ENCODE data around the gene NFYC.
"Not testable (repeated sequence)": the region's sequence is repeated elsewhere in the genome, so short reads cannot be mapped to it uniquely, and the experiment has no call there.

The NFYC gene

DNA sequence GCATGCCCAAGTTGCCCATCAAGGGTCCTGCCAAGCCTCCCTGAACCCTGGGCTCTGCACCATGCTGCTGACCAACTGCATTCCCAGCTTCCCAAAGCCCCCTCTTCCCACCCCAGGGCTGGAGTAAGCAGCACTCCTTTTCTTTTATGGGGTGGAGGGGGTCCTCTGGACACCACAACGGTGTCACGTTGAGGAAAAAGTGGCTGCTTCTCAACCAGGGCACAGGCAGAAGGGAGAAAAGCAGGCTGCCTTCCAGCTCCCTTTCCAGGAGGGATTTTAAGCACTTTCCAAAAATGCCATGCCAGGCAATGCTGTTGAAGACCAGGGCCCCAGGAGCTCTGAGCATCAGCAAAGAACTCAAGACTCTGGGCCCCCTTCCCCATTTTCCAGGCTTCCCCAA is 26.7 kb upstream of the NFYC start:
- DNase-seq (ENCODE audit: low read depth in 2 of 3, low spot score in 2 of 3): no peak

DNA sequence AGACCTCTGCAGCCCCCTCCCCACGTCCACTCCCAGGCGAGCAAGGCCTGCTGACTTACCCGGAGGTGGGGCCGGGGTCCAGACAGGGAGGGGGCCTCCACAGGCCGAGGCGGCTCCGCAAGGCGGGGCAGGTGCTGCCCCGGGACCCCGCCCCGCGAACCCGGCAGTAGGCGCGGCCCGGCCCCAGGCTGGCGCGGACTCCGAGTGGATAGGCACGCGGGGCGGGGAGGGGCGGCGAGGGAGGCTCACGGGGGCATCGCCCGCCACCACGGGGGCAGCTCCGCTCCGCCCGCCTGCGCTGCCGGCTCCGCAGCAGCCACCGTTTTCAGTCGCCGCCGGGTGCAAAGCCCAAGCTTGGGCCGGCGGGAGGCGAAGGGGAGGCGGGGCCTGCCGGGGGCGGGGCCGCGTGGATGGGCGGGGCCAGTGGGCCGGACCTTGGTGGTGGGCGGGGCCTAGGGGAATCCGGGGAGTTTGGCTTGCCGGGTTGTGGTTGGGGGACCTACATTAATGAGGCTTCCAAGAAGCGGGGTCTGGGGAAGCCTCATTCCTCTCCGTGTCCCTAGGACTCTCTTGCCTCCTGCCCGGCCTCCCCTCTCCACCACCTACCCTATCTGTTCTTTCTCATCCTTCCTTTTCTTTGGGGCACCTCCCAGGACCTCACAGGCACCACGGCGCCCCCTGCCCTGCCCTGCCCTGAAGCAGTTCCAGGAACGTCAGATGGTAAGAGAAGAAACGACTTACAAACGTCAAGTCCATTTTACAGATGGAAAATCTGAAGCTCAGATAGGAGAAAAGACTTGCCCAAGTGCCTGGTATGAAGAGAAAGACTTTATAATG is 26.0 kb upstream of the NFYC start, which contains the start of gene RIMS3:
Gene RIMS3, minus strand, starts transcription at position 348 of the 837 bp plus-strand sequence. CDS start 23,757 bp downstream, outside the sequence.
- DNase-seq (ENCODE audit: low read depth in 2 of 3, low spot score in 2 of 3): peak; percentile 66 to 87 (median 83)

DNA sequence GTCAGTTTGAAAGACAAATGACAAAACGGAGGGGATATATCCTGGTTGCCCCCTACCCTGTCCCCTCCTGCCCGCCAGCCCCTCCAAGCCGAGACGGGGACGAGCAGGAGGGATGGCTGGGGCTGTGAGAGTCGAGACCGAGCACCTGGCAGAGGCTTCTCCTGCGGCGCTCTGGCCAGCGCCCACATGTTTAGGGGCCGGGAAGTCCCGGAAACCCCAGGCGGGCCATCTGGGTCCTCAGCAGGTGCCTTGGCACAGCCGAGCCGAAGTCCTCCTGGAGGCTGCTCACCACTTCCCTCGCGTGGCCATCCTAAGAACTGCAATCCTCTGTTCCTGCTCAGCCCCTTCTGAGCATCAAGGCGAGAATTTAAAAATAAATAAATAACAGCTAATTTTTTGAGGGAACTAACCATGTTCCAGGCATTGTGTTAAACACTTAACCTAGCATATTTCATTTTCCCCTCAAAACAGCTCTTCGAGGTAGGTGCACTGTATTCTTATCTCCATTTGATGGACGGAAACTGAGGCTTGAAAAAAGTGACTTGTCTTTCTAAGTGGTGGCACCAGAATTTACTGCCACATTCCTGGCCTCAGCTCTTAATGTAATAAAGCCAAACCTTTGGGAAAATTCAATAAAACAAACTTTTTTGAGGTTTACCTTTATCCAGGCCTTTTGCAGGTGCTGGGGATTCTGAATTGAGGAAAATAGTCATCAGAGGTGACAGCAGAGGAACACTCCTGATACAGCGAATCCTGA is 22.6 kb upstream of the NFYC start:
- peak; percentile 55 to 89 (median 82) for DNase-seq (ENCODE audit: low read depth in 2 of 3, low spot score in 2 of 3)

DNA sequence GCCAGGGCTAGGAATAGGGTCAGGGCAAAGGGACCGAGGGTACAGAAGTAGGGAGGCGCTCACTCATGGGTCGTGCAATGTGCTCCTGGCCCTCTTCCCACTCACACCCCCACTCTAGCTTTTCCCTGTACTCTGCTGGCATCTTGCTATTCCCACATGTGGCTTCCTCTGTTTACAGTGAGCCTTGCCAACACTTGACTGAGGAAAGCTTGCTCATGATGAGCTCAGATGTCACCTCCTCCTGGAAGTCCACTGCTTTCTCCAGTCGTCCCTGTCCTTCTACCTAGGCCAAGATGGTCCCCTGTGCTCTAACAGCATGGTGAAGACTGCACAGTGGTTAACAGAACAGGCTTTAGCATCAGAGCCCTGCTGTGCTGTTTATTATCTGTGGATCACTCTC is 18.1 kb upstream of the NFYC start:
- no peak for DNase-seq (ENCODE audit: low read depth in 2 of 3, low spot score in 2 of 3)

DNA sequence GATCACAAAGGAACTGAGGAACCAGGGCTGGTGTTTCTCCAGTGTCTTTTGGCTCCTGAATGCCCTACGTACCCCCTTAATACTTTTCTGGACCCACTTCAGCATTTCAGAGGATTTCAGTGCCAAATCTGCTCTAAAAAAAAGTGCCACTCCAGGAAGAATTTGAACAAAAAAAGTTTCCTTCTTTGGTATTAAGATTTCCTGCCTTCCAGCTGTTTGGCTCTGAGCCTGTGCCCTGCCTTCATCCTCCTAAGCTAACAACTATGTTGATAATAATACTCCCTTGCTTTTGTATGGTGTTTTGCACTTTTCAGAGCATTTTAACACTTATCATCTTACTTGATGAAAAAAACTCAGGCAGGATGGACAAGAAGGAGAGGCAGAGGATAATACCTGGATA is 15.0 kb upstream of the NFYC start:
- DNase-seq (ENCODE audit: low read depth in 2 of 3, low spot score in 2 of 3): no peak

DNA sequence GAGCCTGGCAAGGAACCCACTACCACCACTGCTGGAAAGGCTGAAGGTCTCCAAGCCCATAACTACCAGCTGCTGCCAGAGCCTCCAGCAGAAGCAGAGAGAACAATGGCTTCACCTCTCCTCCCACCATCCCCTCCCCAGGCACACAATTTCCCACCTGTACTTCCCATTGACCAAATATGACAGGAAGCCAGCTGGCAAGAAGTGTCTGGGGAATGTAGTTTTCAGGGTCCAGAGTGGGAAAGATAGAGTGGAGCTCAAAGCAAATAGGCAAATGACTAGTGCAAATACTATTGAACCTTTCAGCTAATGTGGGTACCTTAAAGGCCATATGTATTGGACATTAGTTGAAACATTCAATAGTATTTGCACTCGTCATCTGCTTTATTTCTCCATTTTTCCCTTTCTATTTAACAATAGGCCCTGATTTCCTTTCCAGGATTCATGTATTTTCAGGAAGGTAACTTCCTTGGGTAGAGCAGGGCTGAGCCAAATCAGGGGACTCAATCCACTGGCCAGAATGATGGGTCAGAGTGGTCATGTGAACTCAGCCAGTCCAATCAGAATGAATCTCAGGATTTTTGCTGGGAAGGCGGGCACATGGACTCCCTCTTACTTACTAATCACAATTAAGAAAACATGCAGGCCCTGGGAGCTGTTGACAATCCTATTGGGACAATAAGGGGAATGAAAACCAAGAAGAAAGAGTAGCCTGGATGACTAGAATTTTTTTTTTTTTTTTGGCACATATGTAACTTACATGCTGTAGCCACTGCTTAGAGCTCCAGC is 12.1 kb upstream of the NFYC start:
- DNase-seq (ENCODE audit: low read depth in 2 of 3, low spot score in 2 of 3): no peak

DNA sequence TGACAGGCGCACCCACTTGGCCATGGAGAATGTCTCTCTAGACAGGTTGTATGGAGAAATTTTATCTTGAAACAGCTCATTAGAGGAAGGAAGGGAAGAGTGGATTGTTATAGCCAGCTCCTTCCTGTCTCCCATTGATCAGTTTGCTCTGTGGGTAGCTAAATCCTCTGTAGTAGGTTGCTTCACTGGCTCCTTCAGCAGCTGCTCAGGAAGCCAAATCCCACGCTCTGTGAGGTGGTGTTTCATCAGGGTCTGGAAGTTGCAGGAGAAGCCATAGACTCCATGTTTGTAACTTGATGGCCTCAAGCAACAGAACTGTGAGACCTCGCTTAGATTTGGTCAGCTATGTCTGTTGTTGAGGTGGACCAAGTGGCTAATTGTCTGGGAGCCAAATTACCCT is 6.8 kb upstream of the NFYC start:
- no peak for DNase-seq (ENCODE audit: low read depth in 2 of 3, low spot score in 2 of 3)

DNA sequence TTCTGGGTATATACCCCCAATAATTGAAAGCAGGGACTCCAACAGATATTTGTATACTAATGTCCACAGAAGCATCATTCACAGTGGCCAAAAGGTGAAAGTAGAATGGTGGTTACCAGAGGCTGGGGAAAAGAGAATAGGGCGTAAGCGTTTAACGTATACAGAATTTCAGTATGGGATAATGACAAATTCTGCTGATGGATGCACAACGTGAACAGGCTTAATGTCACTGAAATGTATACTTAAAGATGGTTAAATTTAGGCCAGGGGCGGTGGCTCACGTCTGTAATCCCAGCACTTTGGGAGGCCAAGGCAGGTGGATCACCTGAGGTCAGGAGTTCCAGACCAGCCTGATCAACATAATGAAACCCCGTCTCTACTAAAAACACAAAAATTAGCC is 4.4 kb upstream of the NFYC start:
- DNase-seq (ENCODE audit: low read depth in 2 of 3, low spot score in 2 of 3): no peak

DNA sequence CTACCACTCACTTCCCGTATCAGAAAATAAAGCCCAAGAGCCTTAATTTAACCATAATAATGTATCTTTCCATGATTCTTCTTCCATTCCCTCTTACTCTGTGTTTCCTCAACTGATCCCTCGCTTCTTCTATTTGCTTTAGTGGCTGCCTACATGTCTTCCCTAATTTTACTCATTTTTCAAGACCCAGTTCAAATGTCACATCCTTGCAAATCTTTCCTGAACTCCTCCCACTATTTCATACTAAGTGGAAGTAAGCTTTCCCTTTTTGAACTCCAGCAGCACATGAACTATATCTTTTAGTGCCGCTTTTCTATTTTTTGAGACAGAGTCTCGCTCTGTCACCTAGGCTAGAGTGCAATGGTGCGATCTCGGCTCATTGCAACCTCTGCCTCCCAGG is 3.8 kb upstream of the NFYC start:
- DNase-seq (ENCODE audit: low read depth in 2 of 3, low spot score in 2 of 3): no peak

DNA sequence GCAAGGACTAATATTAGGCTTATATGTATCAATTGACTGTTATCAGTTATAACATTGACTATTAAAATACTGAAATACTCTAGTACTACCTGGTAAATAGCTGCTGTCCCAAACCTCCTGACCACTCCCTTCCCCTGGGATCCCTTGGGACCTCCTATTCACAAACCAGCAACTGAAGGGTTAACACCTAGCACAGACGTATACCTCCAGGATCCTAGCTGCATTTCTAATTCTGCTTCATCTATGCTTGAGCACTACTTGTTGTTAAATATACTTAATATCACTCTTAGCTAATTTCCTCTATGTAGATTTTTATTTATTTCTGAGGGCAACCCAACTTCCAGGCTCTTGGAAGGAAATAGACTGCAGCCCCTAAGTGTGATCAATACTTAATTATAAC is 1.8 kb upstream of the NFYC start:
- DNase-seq (ENCODE audit: low read depth in 2 of 3, low spot score in 2 of 3): no peak

DNA sequence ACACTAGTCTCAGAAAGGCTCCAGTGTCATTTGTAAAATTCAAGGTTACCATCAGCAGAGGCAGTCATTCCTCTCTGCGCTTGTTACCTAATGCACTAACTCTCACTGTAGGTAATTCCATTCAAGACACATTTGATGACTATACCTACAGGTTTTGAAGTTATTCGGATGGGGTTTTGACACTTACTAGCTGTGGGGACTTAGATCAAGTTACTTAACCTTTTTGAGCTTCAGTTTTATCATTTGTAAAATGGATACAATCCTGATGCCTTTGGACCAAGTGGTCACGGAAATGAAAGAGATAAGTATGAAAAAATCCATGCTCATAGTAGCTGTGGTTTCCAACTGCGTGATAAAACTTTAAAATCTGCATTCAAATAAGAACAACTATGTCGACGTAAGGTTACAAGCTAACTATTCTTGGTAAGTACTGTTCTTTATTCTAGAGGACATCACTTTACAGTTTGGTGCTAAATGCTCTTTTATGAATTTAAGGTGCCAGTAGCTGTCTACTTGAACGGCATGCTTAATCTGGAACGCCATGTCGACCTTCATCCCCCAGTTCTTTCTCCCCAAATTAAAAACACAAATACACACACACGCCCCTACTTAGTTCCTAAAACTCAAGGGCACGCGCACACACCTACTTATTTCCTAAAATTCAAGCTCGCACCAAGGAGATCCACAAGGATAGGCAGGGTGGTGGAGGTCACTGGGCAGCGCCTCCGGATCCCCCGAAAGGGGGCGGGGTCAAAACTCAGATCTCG is 550 bp upstream of the NFYC start:
- no peak for DNase-seq (ENCODE audit: low read depth in 2 of 3, low spot score in 2 of 3)

DNA sequence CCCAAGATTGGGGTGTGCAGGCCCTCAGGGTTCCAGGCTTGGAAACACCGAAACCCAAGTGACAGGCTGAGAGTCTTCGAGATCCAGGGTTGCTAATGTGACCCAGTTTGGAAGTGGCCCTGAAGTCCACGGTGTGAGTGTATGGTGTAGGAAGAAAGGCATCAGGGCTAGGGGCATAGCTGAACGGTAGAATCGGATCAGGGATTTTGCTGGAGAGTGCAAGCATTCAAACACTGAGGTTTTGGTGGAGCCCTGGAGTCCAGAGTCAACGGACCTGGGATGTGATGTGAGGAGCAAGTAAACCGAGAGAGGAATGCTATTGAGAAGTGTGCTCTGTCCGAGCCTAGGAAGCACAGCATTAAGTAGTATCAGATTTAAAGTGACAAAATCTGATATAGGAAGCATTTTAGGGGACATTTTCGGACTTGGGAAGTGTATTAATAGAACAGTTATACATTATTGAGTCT is 958 bp downstream of the NFYC start:
- DNase-seq (ENCODE audit: low read depth in 2 of 3, low spot score in 2 of 3): no peak

DNA sequence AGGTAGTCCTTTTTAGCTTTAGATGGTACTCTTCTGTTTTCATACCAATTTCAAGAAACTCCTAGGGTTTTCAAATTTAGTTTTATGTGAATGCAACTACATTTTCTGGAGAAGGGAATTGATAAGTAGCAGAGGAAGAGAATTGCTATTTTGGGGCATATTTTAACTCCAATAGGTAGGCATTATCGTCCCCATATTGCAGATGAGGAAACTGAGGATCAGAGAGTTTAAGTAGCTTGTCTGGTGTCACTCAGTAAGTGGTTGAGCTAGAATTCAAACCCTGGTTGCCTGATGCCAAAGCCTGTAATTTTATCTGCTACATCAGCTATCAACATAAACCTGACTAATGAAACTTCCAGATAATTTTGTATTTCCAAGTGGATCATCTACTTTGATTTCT is 1.9 kb downstream of the NFYC start:
- no peak for DNase-seq (ENCODE audit: low read depth in 2 of 3, low spot score in 2 of 3)

DNA sequence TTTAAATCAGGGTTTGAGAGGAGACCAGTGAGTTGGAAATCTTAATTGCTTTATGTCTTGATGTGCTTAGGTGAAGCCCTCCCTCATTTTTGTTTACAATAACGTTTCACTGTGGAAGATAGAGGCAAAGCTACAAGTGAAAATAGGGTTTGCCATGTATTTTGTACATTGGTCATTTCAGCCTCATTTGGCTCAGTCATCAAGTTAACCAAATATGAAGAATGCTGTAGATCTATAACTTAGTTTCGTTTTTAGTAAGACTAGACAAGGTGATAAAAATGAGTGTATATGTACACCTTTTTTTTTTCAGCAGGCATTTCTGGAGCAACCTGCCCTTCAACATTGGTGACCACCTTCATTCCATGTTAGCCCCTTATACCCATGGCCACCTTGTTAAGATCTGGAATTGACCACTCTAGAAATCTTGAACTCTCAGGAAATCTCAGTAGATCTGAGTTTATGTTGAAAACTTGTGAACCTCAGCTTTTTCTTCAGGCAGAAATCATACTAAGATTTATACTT is 2.9 kb downstream of the NFYC start:
- DNase-seq (ENCODE audit: low read depth in 2 of 3, low spot score in 2 of 3): no peak

DNA sequence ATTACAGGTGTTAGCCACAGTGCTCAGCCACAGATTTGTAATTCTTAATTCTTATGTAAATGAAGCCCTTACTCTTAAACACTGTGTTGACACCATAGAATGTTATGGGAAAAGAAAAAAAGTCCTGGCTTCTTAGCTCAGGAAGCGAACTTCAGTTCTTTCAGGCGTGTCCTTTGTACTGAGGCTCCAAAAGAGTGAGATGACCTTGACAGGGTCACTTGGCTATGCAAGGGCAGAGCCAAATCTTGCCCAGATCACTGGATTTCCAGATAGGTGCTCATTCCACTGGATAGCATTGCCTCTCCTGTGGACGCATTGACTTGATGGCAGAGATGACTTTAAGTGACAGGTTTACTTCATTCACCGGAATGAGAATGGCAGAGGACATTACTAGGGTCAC is 4.8 kb downstream of the NFYC start:
- no peak for DNase-seq (ENCODE audit: low read depth in 2 of 3, low spot score in 2 of 3)

DNA sequence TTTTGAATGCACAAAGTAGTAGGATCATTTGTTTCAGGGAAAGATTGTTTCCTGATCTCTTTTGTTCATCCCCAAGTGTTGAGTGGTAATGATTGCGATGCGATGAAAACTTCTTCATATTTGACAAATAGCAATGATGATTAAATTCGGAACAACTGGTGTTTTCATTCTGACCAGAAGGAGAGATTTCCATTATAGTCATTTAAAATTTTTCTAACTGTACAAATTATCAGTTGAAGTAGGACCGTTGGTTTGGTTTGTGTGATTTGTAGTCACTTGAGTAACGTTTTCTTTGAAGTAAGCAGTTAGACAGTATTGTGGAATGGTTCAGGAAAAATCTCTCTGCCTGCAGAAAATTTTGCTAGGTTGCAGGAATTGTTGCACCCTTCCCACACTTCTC is 5.9 kb downstream of the NFYC start:
- no peak for DNase-seq (ENCODE audit: low read depth in 2 of 3, low spot score in 2 of 3)

DNA sequence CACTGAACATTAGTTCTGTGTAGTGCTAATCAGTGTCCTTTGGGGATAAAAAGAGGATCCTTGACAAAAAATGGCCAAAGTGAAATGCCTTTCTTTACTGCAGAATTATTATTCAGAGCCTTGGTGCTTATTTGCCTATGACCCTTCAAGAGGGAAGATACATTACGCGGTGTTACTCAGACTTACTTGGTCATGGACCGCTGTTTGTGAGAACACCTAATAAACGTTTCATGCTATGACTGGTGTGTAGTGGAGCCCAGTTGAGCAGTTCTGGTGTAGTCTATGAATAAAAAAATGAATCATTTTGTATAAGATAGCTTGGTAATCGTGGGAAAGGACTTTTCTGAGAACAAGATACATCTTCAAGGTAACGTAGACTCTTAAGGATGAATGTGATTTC is 8.3 kb downstream of the NFYC start:
- no peak for DNase-seq (ENCODE audit: low read depth in 2 of 3, low spot score in 2 of 3)

DNA sequence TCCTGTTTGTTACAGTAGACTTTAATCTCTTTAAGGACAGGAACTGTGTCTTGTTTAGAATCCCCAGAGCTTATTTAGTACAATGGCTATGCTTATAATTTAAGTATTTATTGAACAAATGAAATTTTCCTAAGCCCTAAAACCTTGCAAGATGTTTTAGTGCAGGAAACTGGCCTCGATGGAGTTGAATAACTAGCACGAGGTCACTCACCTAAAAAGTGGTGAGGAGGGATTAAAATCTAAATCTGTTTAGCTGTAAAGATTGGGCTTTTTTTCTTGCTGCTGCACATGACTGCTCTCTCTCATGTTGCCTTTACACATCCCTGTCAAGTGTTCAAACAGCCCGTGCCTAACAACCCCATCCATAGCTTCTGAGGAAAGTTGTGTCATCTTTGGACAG is 10.2 kb downstream of the NFYC start:
- DNase-seq (ENCODE audit: low read depth in 2 of 3, low spot score in 2 of 3): no peak

DNA sequence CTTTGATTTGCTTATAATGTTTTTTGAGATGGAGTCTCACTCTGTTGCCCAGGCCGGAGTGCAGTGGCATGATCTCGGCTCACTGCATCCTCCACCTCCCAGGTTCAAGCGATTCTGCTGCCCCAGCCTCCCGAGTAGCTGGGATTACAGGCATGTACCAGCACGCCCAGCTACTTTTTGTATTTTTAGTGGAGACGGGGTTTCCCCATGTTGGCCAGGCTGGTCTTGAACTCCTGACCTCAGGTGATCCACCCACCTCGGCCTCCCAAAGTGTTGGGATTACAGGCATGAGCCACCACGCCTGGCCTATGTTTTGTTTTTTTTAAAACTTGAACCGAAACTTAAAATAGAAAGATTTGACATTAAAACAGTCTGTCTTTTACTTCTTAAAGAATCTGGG is 11.3 kb downstream of the NFYC start:
- not testable (repeated sequence) for DNase-seq (ENCODE audit: low read depth in 2 of 3, low spot score in 2 of 3)

DNA sequence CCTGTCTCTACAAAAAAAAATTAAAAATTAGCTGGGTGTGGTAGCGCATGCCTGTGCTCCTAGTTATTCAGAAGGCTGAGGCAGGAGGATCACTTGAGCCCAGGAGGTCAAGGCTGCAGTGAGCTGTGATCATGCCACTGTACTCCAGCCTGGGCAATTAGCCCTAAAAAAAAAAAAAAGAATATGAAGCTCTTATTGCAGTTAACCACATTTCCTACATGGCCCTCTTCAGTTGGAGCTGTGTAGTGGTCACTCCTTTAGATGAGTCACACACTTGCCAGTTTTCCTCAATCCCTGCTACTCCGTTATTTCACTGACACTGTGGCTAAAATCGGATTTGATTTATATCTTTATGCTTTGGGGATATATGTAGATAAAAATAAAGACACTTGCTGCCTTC is 11.8 kb downstream of the NFYC start:
- no peak for DNase-seq (ENCODE audit: low read depth in 2 of 3, low spot score in 2 of 3)
